Psoas muscle (tissue), 8 donors: ENCODE data around the gene PATL1. TPM values are rescaled to one million over a fixed set of nuclear protein-coding genes. Genes with fewer than 3 reads are reported as not detected.

ENCODE experiments used
- ATAC-seq, 4 donors: fragments of 200-7000 bp; cut with Tn5 transposase; one replicate each; pipeline ENCODE4 v1.9.1; 2020; ENCODE audit warnings: moderate library complexity in 3 of 4, mild to moderate bottlenecking in 2 of 4
- DNase-seq, 2 donors: peaks; one replicate each; pipeline ENCODE4 v3.0.0-alpha.2; 2020
- H3K27ac ChIP-seq: fragments of 200-600 bp; one replicate; pipeline ENCODE4 v1.8.0; 2022
- H3K27me3 ChIP-seq, 3 donors: fragments of 200-600 bp in 1 of 3; one replicate each; pipeline versions ENCODE4 v1.6.1 to v1.8.0; 2013 to 2022; ENCODE audit warnings: low read length in 2 of 3, mild to moderate bottlenecking in 2 of 3, moderate library complexity in 1 of 3; ENCODE audit not compliant: insufficient read depth in 3 of 3
- H3K36me3 ChIP-seq, 2 donors: fragments of 200-600 bp in 1 of 2; one replicate each; pipeline versions ENCODE4 v1.6.1 to v1.8.0; 2013 to 2022; ENCODE audit warnings: low read depth in 1 of 2, mild to moderate bottlenecking in 1 of 2, moderate library complexity in 1 of 2; ENCODE audit not compliant: insufficient read depth in 1 of 2
- H3K4me1 ChIP-seq: fragments of 200-600 bp; one replicate; pipeline ENCODE4 v1.8.0; 2022
- H3K4me3 ChIP-seq: fragments of 200-600 bp; one replicate; pipeline ENCODE4 v1.8.0; 2022; ENCODE audit warnings: mild to moderate bottlenecking
- H3K9me3 ChIP-seq: fragments of 200-600 bp; one replicate; pipeline ENCODE4 v1.8.0; 2022
- CTCF ChIP-seq: fragments of 200-600 bp; IDR thresholded peaks from one replicate; pipeline ENCODE4 v1.8.0; 2022; ENCODE audit warnings: antibody characterized with exemption
- WGBS, 3 donors: extraction: QIAGEN DNeasy Blood & Tissue Kit; methylation state at CpG; one replicate each; pipeline versions ENCODE4 v1.1.6 to v1.1.7; 2013; 5-methylcytosine and 5-hydroxymethylcytosine counted together
- intact Hi-C, 2 donors: fragments of 100-400 bp; cut with DNase I; formaldehyde crosslinking; loops; one replicate each; pipeline versions ENCODE4 v1.11.0 to v1.14.2; 2022
- polyA plus RNA-seq, 3 donors: library from polyadenylated mRNA; stranded (reverse); fragments of 200-250 nt; gene quantifications; one replicate each; pipeline ENCODE4 v1.2.3, GENCODE V29; 2013
- total RNA-seq, 4 donors: library from RNA; stranded (reverse); fragmentation: NEBNext Ultra II Directional in 2 of 4; extraction: Animal tissue kit (Norgen Biotek cat#: 25700) in 2 of 4; gene quantifications; one replicate each; pipeline versions ENCODE4 v1.2.1 to v1.2.4, GENCODE V29; 2021 to 2023
- donor health status: healthy with polysubstance abuse.
- donor health status: DM: no; HTN: no; CAD: no; lungs with moderate emphysema.
- donor health status: Bipolar disorder and iron deficiency.
- donor health status: healthy.
- donor health status: DM: yes; HTN: yes; CAD: no.
- donor health status: DM: no; HTN: no; CAD: no.
- donor health status: DM: no; HTN: no; CAD: no.
- donor health status: DM: yes; HTN: yes; CAD: no.

Gene PATL1
- total and polyA plus RNA-seq, 7 donors: 23.9 to 47.9 (median 38.4) TPM

DNA sequence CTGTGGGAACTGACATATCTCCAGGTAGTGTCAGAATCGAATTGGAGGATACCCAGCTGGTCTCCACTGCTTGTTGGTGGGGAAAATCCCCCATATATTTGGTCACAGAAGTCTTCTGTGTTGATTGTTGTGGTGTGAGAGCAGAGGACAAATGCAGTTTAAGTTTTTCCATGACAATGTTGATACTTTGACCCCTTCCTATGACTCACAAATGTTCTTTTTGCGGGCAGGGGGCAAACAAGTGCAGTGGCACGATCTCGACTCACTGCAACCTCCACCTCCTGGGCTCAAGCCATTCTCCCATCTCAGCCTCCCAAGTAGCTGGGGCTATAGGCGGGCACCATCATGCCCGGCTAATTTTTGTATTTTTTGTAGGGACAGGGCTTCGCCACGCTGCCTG is 7.4 kb upstream of the PATL1 start:
- no peaks in the 10 kb centered on the region for H3K4me1 ChIP-seq
- H3K4me3 ChIP-seq: no peak overlapping the region
- ATAC-seq (no peak), DNase-seq (no peak)
- H3K27ac ChIP-seq: no peak overlapping the region
- H3K9me3 ChIP-seq: no peaks in the 10 kb centered on the region
- H3K27me3 ChIP-seq: peaks cover 0 to 2% (median 0%) of the 10 kb centered on the region in 3 donors
- 85 to 89% (median 87%) methylated on average over 8 of the region's 8 CpGs for WGBS, 3 donors
- no peak for TF ChIP-seq CTCF
- intact Hi-C loops: loop anchor here (10.0 kb wide), 2 partner anchors 129 to 501 kb away; partner anchors contain the start of gene DTX4 (in 1 of the 2)
- H3K36me3 ChIP-seq: no peaks in the 10 kb centered on the region

- Histone ChIP-seq H3K27me3 (peaks cover 0 to 2% (median 0%) of the 10 kb centered on the region in 3 donors), H3K4me3 (no peak overlapping the region), H3K36me3 (no peaks in the 10 kb centered on the region), H3K9me3 (no peaks in the 10 kb centered on the region), H3K27ac (no peak overlapping the region), H3K4me1 (no peaks in the 10 kb centered on the region)
- 61 to 68% (median 65%) methylated on average over 2 of the region's 2 CpGs for WGBS, 3 donors
- TF ChIP-seq CTCF: no peak
- intact Hi-C loops: loop anchor here (10.0 kb wide), 2 partner anchors 131 to 499 kb away; partner anchors contain the start of gene DTX4 (in 1 of the 2)
- ATAC-seq (no peak), DNase-seq (no peak)
These were observed 5.5 kb upstream of the PATL1 start for GRCh38 chr11:59674291-59674690.

DNA sequence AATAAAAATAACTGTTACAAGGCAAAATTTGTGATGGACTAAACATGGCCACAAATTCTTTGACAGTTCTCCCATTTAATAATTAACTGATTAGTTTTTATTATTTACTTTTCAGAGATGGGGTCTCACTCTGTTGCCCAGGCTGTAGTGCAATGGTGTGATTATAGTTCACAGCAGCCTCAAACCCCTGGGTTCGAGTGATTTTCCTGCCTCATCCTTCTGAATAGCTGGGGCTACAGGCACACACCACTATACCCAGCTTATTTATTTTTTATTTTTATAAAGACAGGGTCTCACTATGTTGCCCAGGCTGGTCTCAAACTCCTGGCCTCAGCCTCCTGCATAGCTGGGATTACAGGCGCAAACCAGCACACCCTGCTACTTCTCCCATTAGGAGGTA is 4.5 kb upstream of the PATL1 start:
- no peak for DNase-seq
- H3K4me1 ChIP-seq: no peaks in the 10 kb centered on the region
- intact Hi-C loops: loop anchor here (10.0 kb wide), 2 partner anchors 132 to 498 kb away; partner anchors contain the start of gene DTX4 (in 1 of the 2)
- WGBS, 3 donors: 90 to 95% (median 95%) methylated on average over 2 of the region's 2 CpGs
- no peak for TF ChIP-seq CTCF
- H3K9me3 ChIP-seq: no peaks in the 10 kb centered on the region
- peaks cover 0 to 2% (median 0%) of the 10 kb centered on the region in 3 donors for H3K27me3 ChIP-seq
- no peak for ATAC-seq
- no peak overlapping the region for H3K27ac ChIP-seq
- no peaks in the 10 kb centered on the region for H3K36me3 ChIP-seq
- no peak overlapping the region for H3K4me3 ChIP-seq

GRCh38 chr11:59671471-59671870 is 2.6 kb upstream of the PATL1 start:
- no peak for TF ChIP-seq CTCF
- Histone ChIP-seq H3K27ac (no peak overlapping the region), H3K4me3 (no peak overlapping the region), H3K4me1 (peaks cover 14% of the 10 kb centered on the region), H3K36me3 (peaks cover 0 to 4% of the 10 kb centered on the region in 2 donors), H3K9me3 (no peaks in the 10 kb centered on the region), H3K27me3 (peaks cover 0 to 2% (median 0%) of the 10 kb centered on the region in 3 donors)
- intact Hi-C loops: loop anchor here (10.0 kb wide), 2 partner anchors 133 to 497 kb away; partner anchors contain the start of gene DTX4 (in 1 of the 2)
- WGBS, 3 donors: 90 to 94% (median 91%) methylated on average over 11 of the region's 11 CpGs
- DNase-seq (no peak), ATAC-seq (no peak)

GRCh38 chr11:59669611-59670009 is 773 bp upstream of the PATL1 start:
- intact Hi-C loops: loop anchor here (5.0 to 10.0 kb wide), 6 partner anchors 52 to 495 kb away; partner anchors contain the start of genes DTX4 (in 1 of the 2) and OSBP (in 1 of the 2)
- Histone ChIP-seq H3K4me3 (peak overlapping the region; percentile 86), H3K36me3 (peaks cover 3 to 23% of the 10 kb centered on the region in 2 donors), H3K27ac (peak overlapping the region; percentile 91), H3K4me1 (peaks cover 14% of the 10 kb centered on the region), H3K27me3 (no peaks in the 10 kb centered on the region), H3K9me3 (no peaks in the 10 kb centered on the region)
- ATAC-seq: no peak
- DNase-seq: peak in 1 of 2 donors; percentile 29
- no peak for TF ChIP-seq CTCF
- WGBS, 3 donors: 4 to 7% (median 4%) methylated on average over 14 to 22 of the region's 22 CpGs
